GM12864 (cell line): ENCODE measurements around the gene FAM78A.
A peak's percentile ranks its signal among the peaks of the same experiment; 100 is the strongest.
"Not testable (repeated sequence)": the region's sequence is repeated elsewhere in the genome, so short reads cannot be mapped to it uniquely, and the experiment has no call there.

Source experiments
- DNase-seq: peaks from one replicate; pipeline ENCODE4 v3.0.0-alpha.2; 2011; ENCODE audit warnings: low read depth
- H3K4me3 ChIP-seq: 2 replicates; pipeline ENCODE4 v1.5.1; 2011; ENCODE audit warnings: mild to moderate bottlenecking, low read depth, low read length, control low read depth
- CTCF ChIP-seq: IDR thresholded peaks from 2 replicates; pipeline ENCODE4 v1.5.1; 2011; ENCODE audit warnings: low read depth, mild to moderate bottlenecking, moderate library complexity, low read length, control low read depth, inconsistent platforms; ENCODE audit errors: missing control alignments

The FAM78A gene

GRCh38 chr9:131275332-131276093, 797 bp downstream of the FAM78A start:
- H3K4me3 ChIP-seq = peak overlapping the region; percentile 75
- peak; percentile 58 for TF ChIP-seq CTCF
- no peak for DNase-seq

DNA sequence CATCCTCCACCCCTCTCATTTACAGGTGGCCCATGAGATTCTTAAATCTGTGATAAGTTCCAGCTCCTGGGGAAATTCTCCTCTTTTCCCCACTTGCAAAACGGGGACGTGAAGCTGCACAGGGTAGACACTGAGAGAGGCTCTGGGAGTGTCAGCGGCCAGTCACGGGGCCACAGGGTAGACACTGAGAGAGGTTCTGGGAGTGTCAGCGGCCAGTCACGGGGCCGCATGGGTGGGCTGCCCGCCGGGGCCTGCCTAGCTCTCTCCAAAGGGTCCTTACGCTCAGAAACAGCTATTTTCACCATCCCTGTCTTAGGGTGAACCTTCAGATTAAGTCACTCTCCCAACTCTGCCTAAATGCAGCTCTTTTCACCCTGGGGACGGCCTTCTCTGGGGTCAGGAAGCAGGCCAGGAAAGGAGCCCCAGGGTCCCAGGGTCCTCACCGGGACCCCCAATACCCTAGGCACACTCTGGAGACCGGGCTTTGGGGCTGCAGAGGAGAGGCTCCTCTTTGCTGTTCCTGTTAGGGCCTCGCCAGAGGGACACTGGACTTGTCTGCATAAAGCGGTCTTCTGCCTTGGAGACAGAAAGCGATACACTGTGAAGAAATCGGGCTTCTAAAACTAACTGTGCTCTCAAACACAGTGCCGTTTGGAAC, 1.5 kb downstream of the FAM78A start:
- peak overlapping the region; percentile 75 for H3K4me3 ChIP-seq
- DNase-seq = no peak
- no peak for TF ChIP-seq CTCF

GRCh38 chr9:131273856-131274673, 2.2 kb downstream of the FAM78A start:
- no peak for TF ChIP-seq CTCF
- no peak for DNase-seq
- H3K4me3 ChIP-seq = peak overlapping the region; percentile 75

- DNase-seq = no peak
- peak overlapping the region; percentile 75 for H3K4me3 ChIP-seq
- no peak for TF ChIP-seq CTCF
These were observed 3.0 kb downstream of the FAM78A start for GRCh38 chr9:131273146-131273855.

DNA sequence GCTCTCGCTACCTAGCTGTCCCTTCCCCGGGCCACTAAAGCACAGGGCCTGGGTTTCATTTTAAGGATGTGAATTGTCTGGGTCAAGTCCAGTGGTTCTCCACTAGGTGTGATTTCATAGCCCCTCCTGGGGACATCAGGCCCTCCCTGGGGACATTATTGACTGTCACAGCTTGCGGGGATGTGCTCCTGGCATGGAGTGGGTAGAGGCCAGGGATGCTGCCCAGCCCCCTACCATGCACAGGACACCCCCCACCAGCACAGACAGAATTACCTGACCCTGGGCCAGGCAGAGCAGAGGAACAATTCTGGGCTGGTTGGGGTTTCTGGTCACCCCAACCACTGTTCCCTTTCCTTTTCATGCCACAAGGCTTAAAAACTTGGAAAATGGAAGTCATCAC, 4.1 kb downstream of the FAM78A start:
- peak; percentile 10 for TF ChIP-seq CTCF
- peak overlapping the region; percentile 75 for H3K4me3 ChIP-seq
- DNase-seq = no peak

GRCh38 chr9:131271506-131271931, 4.8 kb downstream of the FAM78A start:
- no peak for TF ChIP-seq CTCF
- DNase-seq = no peak
- peak overlapping the region; percentile 2; the same call in 1 of the 2 replicates for H3K4me3 ChIP-seq

DNA sequence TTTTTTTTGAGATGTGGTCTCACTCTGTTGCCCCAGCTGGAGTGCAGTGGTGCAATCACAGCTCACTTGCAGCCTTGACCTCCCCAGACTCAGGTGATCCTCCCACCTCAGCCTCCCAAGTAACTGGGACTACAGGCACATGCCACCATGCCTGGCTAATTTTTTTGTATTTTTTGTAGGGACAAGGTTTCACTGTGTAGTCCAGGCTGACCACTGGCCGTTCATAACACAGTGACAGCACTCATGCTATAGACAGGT, 5.4 kb downstream of the FAM78A start:
- DNase-seq = not testable (repeated sequence)
- H3K4me3 ChIP-seq = peak overlapping the region; percentile 2; the same call in 1 of the 2 replicates
